ENCODE data around the gene FAM13A. TPM values are rescaled to one million over a fixed set of nuclear protein-coding genes. Genes with fewer than 3 reads are reported as not detected.
"Not testable (repeated sequence)": the region's sequence is repeated elsewhere in the genome, so short reads cannot be mapped to it uniquely, and the experiment has no call there.

FAM13A gene
- total and polyA plus RNA-seq, 10 donors, result 2.7 to 24.9 (median 18.3) TPM

DNA sequence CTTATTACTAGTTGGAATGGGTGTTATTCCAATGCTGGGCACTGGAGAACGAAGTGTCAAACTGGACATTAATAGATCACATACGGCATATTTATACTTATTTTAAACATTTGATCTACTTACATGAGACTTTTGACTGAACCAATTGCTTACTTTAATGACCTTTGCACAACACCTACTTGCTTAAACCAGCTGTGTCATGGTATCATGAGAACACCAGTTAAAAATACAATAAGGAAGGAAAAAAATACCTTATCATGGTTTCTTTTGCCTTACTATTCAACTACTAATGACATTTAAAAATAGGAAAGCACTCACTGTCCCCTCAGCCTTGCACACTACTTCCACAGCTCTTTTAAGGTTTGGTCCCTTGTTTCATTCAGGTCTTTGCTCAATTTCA, 146.9 kb downstream of the FAM13A start:
- Histone ChIP-seq H3K27me3 (replicated peaks in 1 of 7) (no peaks in the 10 kb centered on the region), H3K4me3 (no peak overlapping the region), H3K9me3 (peaks cover 0 to 8% (median 0%) of the 10 kb centered on the region in 8 donors), H3K36me3 (peaks cover 0 to 5% (median 0%) of the 10 kb centered on the region in 6 donors), H3K4me1 (no peaks in the 10 kb centered on the region), H3K27ac (no peak overlapping the region)
- no peak for TF ChIP-seq POLR2AphosphoS5 (IDR thresholded peaks at IDR 0.05)
- TF ChIP-seq, protein P1, sequence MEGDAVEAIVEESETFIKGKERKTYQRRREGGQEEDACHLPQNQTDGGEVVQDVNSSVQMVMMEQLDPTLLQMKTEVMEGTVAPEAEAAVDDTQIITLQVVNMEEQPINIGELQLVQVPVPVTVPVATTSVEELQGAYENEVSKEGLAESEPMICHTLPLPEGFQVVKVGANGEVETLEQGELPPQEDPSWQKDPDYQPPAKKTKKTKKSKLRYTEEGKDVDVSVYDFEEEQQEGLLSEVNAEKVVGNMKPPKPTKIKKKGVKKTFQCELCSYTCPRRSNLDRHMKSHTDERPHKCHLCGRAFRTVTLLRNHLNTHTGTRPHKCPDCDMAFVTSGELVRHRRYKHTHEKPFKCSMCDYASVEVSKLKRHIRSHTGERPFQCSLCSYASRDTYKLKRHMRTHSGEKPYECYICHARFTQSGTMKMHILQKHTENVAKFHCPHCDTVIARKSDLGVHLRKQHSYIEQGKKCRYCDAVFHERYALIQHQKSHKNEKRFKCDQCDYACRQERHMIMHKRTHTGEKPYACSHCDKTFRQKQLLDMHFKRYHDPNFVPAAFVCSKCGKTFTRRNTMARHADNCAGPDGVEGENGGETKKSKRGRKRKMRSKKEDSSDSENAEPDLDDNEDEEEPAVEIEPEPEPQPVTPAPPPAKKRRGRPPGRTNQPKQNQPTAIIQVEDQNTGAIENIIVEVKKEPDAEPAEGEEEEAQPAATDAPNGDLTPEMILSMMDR (IDR thresholded peaks at IDR 0.05 in 8 of 11, conservative IDR thresholded peaks at IDR 0.05 in 3 of 11), result no peak
- no peak for TF ChIP-seq POLR2A (IDR thresholded peaks at IDR 0.05)
- intact Hi-C loops (cut with DNase I; ENCODE audit: low total_unique reads), result no loop called here
- WGBS, 5 donors, result 65 to 97% (median 94%) methylated on average over 2 of the region's 2 CpGs
- no peak for DNase-seq

DNA sequence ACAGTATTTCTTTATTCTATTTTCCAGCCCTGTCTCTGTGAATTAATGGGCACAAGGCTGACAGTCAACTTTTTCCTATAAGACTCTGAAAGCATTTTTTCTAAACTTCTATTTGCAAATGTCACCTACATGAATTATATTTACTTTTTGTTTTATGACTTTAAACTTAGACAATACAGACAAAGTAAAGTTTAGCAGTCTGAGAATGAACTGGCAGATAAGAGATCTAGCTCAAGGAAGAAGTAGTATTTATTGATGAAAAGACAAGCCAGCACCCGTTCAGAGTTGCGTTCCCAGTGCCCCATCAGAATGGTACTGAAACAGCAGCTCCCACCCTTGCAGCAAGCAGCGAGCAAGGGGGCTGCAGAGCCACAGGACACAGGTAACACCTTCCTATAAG, 148.5 kb downstream of the FAM13A start:
- 80 to 92% (median 87%) methylated on average over 3 of the region's 3 CpGs for WGBS, 5 donors
- Histone ChIP-seq H3K27me3 (replicated peaks in 1 of 7) (no peaks in the 10 kb centered on the region), H3K27ac (no peak overlapping the region), H3K36me3 (peaks cover 0 to 7% (median 0%) of the 10 kb centered on the region in 6 donors), H3K9me3 (peaks cover 0 to 10% (median 5%) of the 10 kb centered on the region in 8 donors), H3K4me3 (no peak overlapping the region), H3K4me1 (no peaks in the 10 kb centered on the region)
- TF ChIP-seq POLR2AphosphoS5 (IDR thresholded peaks at IDR 0.05) (no peak), POLR2A (IDR thresholded peaks at IDR 0.05) (no peak)
- TF ChIP-seq, protein P1 (IDR thresholded peaks at IDR 0.05 in 8 of 11, conservative IDR thresholded peaks at IDR 0.05 in 3 of 11), result no peak
- no peak for DNase-seq
- intact Hi-C loops (cut with DNase I; ENCODE audit: low total_unique reads), result no loop called here

DNA sequence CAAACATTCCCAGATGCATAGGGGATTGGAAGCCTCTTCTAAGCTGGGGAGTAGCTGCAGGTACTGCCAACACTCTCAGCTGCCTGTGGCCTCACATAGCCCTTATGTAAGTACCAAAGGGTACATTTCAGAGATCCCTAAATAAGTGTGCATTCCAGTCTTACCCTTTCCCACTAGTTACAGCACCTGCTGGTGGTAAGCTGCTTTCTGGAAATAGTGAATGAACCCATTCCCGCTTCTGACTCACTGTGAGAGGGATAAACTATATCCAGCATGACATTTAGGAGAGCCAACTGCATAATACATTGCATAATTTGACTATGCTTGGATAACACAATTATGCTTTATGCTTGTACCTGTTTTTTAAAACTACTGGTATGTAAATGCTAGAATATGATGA, 149.0 kb downstream of the FAM13A start:
- Histone ChIP-seq H3K27ac (no peak overlapping the region), H3K36me3 (peaks cover 0 to 7% (median 0%) of the 10 kb centered on the region in 6 donors), H3K4me3 (no peak overlapping the region), H3K27me3 (replicated peaks in 1 of 7) (no peaks in the 10 kb centered on the region), H3K9me3 (peaks cover 0 to 10% (median 4%) of the 10 kb centered on the region in 8 donors), H3K4me1 (no peaks in the 10 kb centered on the region)
- TF ChIP-seq, protein P1 (IDR thresholded peaks at IDR 0.05 in 8 of 11, conservative IDR thresholded peaks at IDR 0.05 in 3 of 11), result no peak
- TF ChIP-seq POLR2A (IDR thresholded peaks at IDR 0.05), result no peak
- TF ChIP-seq POLR2AphosphoS5 (IDR thresholded peaks at IDR 0.05), result no peak
- intact Hi-C loops (cut with DNase I; ENCODE audit: low total_unique reads), result no loop called here
- WGBS, 5 donors, result 92 to 100% (median 95%) methylated on average over 1 of the region's 1 CpG
- DNase-seq, result no peak

DNA sequence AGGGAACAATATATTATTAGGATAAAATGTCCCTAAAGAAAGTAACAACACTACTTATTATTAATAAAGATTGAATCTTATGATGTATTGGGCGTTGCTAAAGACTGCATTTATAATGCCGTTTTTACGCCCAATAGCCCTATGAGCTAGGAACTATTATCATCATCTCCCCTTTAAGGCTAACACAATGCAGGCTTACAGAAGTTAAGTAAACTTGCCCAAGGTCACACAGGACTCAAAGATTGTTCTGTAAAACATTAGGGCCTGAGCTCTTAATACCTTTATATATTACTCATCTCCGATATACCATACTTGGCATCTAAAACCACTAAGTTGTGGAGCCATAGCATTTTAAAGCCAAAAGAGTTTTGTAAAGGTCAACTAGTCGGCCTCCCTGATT, 149.5 kb downstream of the FAM13A start:
- peaks cover 0 to 7% (median 0%) of the 10 kb centered on the region in 6 donors for H3K36me3 ChIP-seq
- no peak for DNase-seq
- H3K9me3 ChIP-seq, result peaks cover 0 to 14% (median 3%) of the 10 kb centered on the region in 8 donors
- TF ChIP-seq, protein P1 (IDR thresholded peaks at IDR 0.05 in 8 of 11, conservative IDR thresholded peaks at IDR 0.05 in 3 of 11), result no peak
- no peak for TF ChIP-seq POLR2AphosphoS5 (IDR thresholded peaks at IDR 0.05)
- TF ChIP-seq POLR2A (IDR thresholded peaks at IDR 0.05), result no peak
- intact Hi-C loops (cut with DNase I; ENCODE audit: low total_unique reads), result no loop called here
- no peak overlapping the region for H3K4me3 ChIP-seq
- 84 to 93% (median 87%) methylated on average over 5 of the region's 5 CpGs for WGBS, 5 donors
- no peak overlapping the region for H3K27ac ChIP-seq
- no peaks in the 10 kb centered on the region for H3K4me1 ChIP-seq
- H3K27me3 ChIP-seq (replicated peaks in 1 of 7), result no peaks in the 10 kb centered on the region

DNA sequence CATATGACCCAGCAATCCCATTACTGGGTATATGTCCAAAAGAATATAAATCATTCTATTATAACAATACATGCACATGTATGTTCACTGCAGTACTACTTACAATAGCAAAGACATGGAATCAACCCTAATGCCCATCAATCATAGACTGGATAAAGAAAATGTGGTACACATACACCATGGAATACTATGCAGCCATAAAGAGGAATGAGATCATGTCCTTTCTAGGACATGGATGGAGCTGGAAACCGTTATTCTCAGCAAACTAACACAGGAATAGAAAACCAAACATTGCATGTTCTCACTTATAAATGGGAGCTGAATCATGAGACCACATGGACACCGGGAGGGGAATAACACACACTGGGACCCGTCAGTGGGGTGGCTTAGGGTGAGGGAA, 152.7 kb downstream of the FAM13A start:
- H3K27me3 ChIP-seq (replicated peaks in 1 of 7); H3K27ac ChIP-seq; H3K4me3 ChIP-seq; H3K4me1 ChIP-seq; H3K36me3 ChIP-seq; DNase-seq; intact Hi-C loops (cut with DNase I; ENCODE audit: low total_unique reads): not testable (repeated sequence)
- peaks cover 0 to 31% (median 17%) of the 10 kb centered on the region in 8 donors for H3K9me3 ChIP-seq
- 84 to 92% (median 87%) methylated on average over 3 of the region's 3 CpGs for WGBS, 5 donors
